H1 (cell line): Measurements from ENCODE around the gene KCTD16. TPM values are rescaled to one million over a fixed set of nuclear protein-coding genes. Genes with fewer than 3 reads are reported as not detected.

Experiments used
- CHD7 ChIP-seq: fragments of 300-600 bp; sonication (generic); IDR thresholded peaks from 2 replicates; pipeline ENCODE4 v1.7.1; 2012; ENCODE audit warnings: low read length, moderate library complexity, mild to moderate bottlenecking, inconsistent platforms; ENCODE audit not compliant: insufficient replicate concordance
- GTF2F1 ChIP-seq: IDR thresholded peaks from 2 replicates; pipeline ENCODE4 v1.6.1; 2012; ENCODE audit warnings: low read depth, low read length, improper control_type of control experiment, borderline replicate concordance
- JUND ChIP-seq: IDR thresholded peaks from 2 replicates; pipeline ENCODE4 v1.6.1; 2011; ENCODE audit warnings: mild to moderate bottlenecking, improper control_type of control experiment, low read length
- KDM4A ChIP-seq: IDR thresholded peaks from one replicate; pipeline ENCODE4 v1.7.1; 2012; ENCODE audit warnings: low read depth, mild to moderate bottlenecking, moderate library complexity, low read length, inconsistent platforms; ENCODE audit not compliant: severe bottlenecking
- NRF1 ChIP-seq: IDR thresholded peaks from 2 replicates; pipeline ENCODE4 v1.6.1; 2011; ENCODE audit warnings: mild to moderate bottlenecking, low read depth, low read length, improper control_type of control experiment
- RAD21 ChIP-seq, 2 experiments: IDR thresholded peaks in 1 of 2; conservative IDR thresholded peaks in 1 of 2; 2 replicates each; pipeline ENCODE4 v1.6.1; 2011; ENCODE audit warnings: low read depth in 2 of 2, low read length in 2 of 2, improper control_type of control experiment in 1 of 2, inconsistent platforms in 1 of 2, mild to moderate bottlenecking in 1 of 2, moderate library complexity in 1 of 2
- RBBP5 ChIP-seq: IDR thresholded peaks from 2 replicates; pipeline ENCODE4 v1.7.1; 2012; ENCODE audit warnings: low read depth, mild to moderate bottlenecking, inconsistent platforms, low read length, moderate library complexity, borderline replicate concordance
- TAF1 ChIP-seq: IDR thresholded peaks from 2 replicates; pipeline ENCODE4 v1.6.1; 2011; ENCODE audit warnings: mild to moderate bottlenecking, low read depth, low read length
- TBP ChIP-seq: IDR thresholded peaks from 2 replicates; pipeline ENCODE4 v1.6.1; 2011; ENCODE audit warnings: low read depth, low read length, improper control_type of control experiment
- polyA plus RNA-seq, 7 experiments: library from polyadenylated mRNA; depleted of rRNA in 3 of 7; stranded (reverse) in 5 of 7; unstranded in 2 of 7; fragments of >200 nt in 5 of 7; fragments of 200-250 nt in 2 of 7; gene quantifications; 1 replicate in 5 of 7; 2 replicates in 1 of 7; 4 replicates in 1 of 7; pipeline versions ENCODE4 v1.2.1 to v1.2.3, GENCODE V29; 2011 to 2013; ENCODE audit warnings: missing spikeins in 2 of 7, mixed read lengths in 2 of 7
- total RNA-seq: library from RNA; stranded (reverse); fragmentation: NEBNext Ultra II Directional; extraction: Animal tissue kit (Norgen Biotek cat#: 25700); gene quantifications from 2 replicates; pipeline ENCODE4 v1.2.1, GENCODE V29; 2021

KCTD16 gene
- total and polyA plus RNA-seq, 2 of the 8 experiments (the other 6 are each of a cell fraction or from before 2014, with no cell fraction given), result 0.03 to 0.24 TPM

- TF ChIP-seq CHD7 (no peak), TBP (no peak), GTF2F1 (no peak), JUND (no peak), RBBP5 (no peak), KDM4A (no peak), RAD21 (IDR thresholded peaks at IDR 0.05 in 1 of 2, conservative IDR thresholded peaks at IDR 0.05 in 1 of 2; ENCODE audit: low read depth in 2 of 2, low read length in 2 of 2) (no peak), TAF1 (no peak), NRF1 (no peak)
Observed at GRCh38 chr5:144210655-144211054, 40.0 kb downstream of the KCTD16 start (continued).
